IgD-negative memory B cell (primary cell): Measurements from ENCODE around the gene TIMP2. TPM values are rescaled to one million over a fixed set of nuclear protein-coding genes. Genes with fewer than 3 reads are reported as not detected.
"Not testable (repeated sequence)": the region's sequence is repeated elsewhere in the genome, so short reads cannot be mapped to it uniquely, and the experiment has no call there.

Experiments used
- H3K27ac Mint-ChIP-seq, 3 donors: one replicate each; pipeline ENCODE4 v1.8.0; 2020 to 2022; ENCODE audit warnings: mild to moderate bottlenecking in 3 of 3, mixed read lengths in 3 of 3, moderate library complexity in 1 of 3
- H3K27me3 Mint-ChIP-seq: one replicate; pipeline ENCODE4 v1.8.0; 2021; ENCODE audit warnings: mixed read lengths
- H3K36me3 Mint-ChIP-seq: one replicate; pipeline ENCODE4 v1.8.0; 2020; ENCODE audit warnings: mild to moderate bottlenecking, mixed read lengths
- H3K4me1 Mint-ChIP-seq, 3 donors: one replicate each; pipeline ENCODE4 v1.8.0; 2020 to 2022; ENCODE audit warnings: mixed read lengths in 3 of 3, mild to moderate bottlenecking in 1 of 3
- H3K4me3 Mint-ChIP-seq, 4 donors: one replicate each; pipeline ENCODE4 v1.8.0; 2020 to 2022; ENCODE audit warnings: mild to moderate bottlenecking in 4 of 4, mixed read lengths in 4 of 4, moderate library complexity in 3 of 4
- H3K9me3 Mint-ChIP-seq, 3 donors: one replicate each; pipeline ENCODE4 v1.8.0; 2020 to 2021; ENCODE audit warnings: mixed read lengths in 3 of 3, mild to moderate bottlenecking in 1 of 3
- polyA plus RNA-seq: library from polyadenylated mRNA; unstranded; fragments of 300-500 nt; fragmentation: Illumina TruSeq; gene quantifications from one replicate; pipeline ENCODE4 v1.2.3, GENCODE V29; 2021

The TIMP2 gene
- polyA plus RNA-seq, 1 donor from 2014 or later = 0.34 TPM

GRCh38 chr17:78884876-78885667 is 40.1 kb downstream of the TIMP2 start:
- no peak overlapping the region for H3K4me3 Mint-ChIP-seq
- no peaks in the 10 kb centered on the region for H3K9me3 Mint-ChIP-seq
- peaks cover 19 to 25% (median 24%) of the 10 kb centered on the region in 3 donors for H3K4me1 Mint-ChIP-seq
- H3K27ac Mint-ChIP-seq = peak overlapping the region in 1 of 3 donors; percentile 93
- H3K27me3 Mint-ChIP-seq = peaks cover 17% of the 10 kb centered on the region
- peaks cover 4% of the 10 kb centered on the region for H3K36me3 Mint-ChIP-seq

DNA sequence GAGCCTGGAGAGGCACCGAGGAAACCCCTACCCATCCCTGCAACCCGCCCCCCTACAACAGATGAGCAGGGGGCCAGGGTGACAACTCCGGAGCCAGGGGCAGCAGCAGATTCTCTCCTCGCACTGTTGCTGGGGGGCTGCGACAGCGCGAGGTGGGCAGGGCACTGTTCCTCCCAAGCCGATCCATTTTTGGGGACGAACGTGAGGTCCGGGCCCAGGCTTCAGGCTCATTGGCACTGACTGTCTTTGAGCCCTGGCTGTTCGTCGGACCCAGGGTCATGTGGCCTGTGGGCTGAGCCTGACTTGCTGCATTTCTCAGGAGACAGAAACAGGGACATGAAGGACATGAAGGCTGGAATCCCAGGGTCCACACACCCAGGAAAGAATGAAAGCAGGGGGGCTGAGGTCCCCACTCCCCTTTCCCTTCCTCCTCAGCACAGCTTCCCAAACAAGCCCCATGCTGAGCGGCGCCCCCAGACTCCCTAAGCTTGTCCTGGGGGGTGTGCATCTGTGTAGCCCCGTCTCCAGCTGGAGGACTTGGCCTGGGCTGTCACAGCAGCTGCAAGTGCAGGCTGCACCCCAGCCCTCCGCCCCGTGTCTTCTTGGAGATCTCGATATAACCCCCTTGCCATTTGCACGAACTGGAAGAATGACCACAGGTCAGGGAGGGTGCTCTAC is 40.9 kb downstream of the TIMP2 start:
- Mint-ChIP-seq H3K4me3 (no peak overlapping the region), H3K4me1 (peaks cover 12 to 28% (median 21%) of the 10 kb centered on the region in 3 donors), H3K27me3 (peaks cover 19% of the 10 kb centered on the region), H3K36me3 (peaks cover 4% of the 10 kb centered on the region), H3K9me3 (no peaks in the 10 kb centered on the region), H3K27ac (no peak overlapping the region)

GRCh38 chr17:78883533-78884131 is 41.6 kb downstream of the TIMP2 start:
- Mint-ChIP-seq H3K9me3 (no peaks in the 10 kb centered on the region), H3K4me1 (peaks cover 11 to 26% (median 15%) of the 10 kb centered on the region in 3 donors), H3K27ac (no peak overlapping the region), H3K4me3 (peak overlapping the region in 1 of 4 donors; percentile 28), H3K36me3 (peaks cover 6% of the 10 kb centered on the region), H3K27me3 (peaks cover 22% of the 10 kb centered on the region)

DNA sequence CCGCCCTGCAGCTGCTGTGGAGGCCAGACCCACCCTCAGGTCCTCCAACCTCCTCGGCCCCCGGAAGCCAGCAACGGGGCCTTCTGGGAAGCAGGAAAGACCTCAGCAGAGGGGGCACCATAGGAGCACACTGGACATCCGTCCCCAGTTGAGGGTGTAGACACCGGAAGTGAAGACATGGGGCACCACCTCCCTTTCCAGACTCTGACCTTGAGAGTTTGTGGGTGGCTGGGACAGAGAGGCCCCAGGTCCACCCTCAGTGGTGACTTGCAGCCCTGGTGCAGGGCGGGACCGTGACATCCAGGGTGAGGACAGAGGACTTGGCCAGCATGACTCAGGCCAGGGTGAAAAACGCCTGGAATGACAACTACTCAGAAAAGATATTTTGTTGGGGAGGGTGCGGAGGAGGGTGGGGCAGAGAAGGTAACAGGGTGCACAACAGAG is 42.1 kb downstream of the TIMP2 start:
- Mint-ChIP-seq H3K27ac (no peak overlapping the region), H3K9me3 (no peaks in the 10 kb centered on the region), H3K36me3 (peaks cover 6% of the 10 kb centered on the region), H3K4me1 (peaks cover 9 to 26% (median 13%) of the 10 kb centered on the region in 3 donors), H3K4me3 (peak overlapping the region in 2 of 4 donors; percentile 28 to 74), H3K27me3 (peaks cover 22% of the 10 kb centered on the region)

GRCh38 chr17:78882540-78883088 is 42.6 kb downstream of the TIMP2 start:
- Mint-ChIP-seq H3K4me1 (peaks cover 9 to 24% (median 10%) of the 10 kb centered on the region in 3 donors), H3K4me3 (peak overlapping the region in 2 of 4 donors; percentile 18 to 27), H3K27me3 (peaks cover 23% of the 10 kb centered on the region), H3K9me3 (no peaks in the 10 kb centered on the region), H3K27ac (no peak overlapping the region), H3K36me3 (peaks cover 3% of the 10 kb centered on the region)

GRCh38 chr17:78879635-78880186 is 45.5 kb downstream of the TIMP2 start:
- Mint-ChIP-seq H3K36me3 (peaks cover 1% of the 10 kb centered on the region), H3K27ac (peak overlapping the region; percentile 31 to 63 (median 42)), H3K9me3 (no peaks in the 10 kb centered on the region), H3K27me3 (peaks cover 33% of the 10 kb centered on the region), H3K4me1 (peaks cover 2 to 18% (median 9%) of the 10 kb centered on the region in 3 donors), H3K4me3 (peak overlapping the region in 3 of 4 donors; percentile 63 to 87 (median 81))

DNA sequence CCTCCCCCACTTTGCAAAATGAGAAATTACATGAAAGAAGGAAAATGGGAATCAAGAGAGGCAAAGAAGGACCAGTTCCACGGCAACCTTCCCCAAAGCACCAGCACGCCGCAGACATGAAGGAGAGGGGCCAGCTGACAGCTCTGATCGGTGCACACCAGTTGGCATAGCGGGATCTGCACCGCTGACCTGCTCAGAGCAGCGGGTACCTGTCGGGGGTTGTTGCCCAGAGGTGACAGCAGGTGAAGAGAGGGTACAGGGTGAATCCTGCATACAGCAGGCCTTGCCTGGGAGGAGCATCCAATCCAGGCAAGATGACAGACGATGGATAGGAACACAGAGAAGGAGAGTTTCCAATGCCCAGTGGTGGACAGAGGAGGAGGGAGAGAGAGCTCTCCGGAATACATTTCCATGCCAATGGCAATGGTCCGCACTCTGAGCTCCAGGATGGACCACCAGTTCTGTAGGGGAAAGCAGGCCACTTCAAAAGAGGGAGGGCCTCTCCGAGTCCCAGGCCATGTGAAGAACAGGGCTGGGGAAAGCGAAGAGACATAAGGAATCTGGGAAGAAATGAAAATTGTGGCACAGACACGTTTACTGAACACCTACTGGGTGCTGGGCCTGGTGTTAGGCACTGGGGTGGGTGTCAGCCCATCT is 46.2 kb downstream of the TIMP2 start:
- Mint-ChIP-seq H3K27me3 (peaks cover 31% of the 10 kb centered on the region), H3K4me3 (peak overlapping the region in 3 of 4 donors; percentile 30 to 87 (median 81)), H3K9me3 (no peaks in the 10 kb centered on the region), H3K27ac (peak overlapping the region in 1 of 3 donors; percentile 51), H3K4me1 (peaks cover 2 to 18% (median 9%) of the 10 kb centered on the region in 3 donors), H3K36me3 (peaks cover 2% of the 10 kb centered on the region)

GRCh38 chr17:78878261-78878660 is 46.9 kb downstream of the TIMP2 start:
- Mint-ChIP-seq H3K4me3 (peak overlapping the region in 1 of 4 donors; percentile 51), H3K27ac (no peak overlapping the region)

GRCh38 chr17:78876954-78877517 is 48.2 kb downstream of the TIMP2 start:
- H3K4me1 Mint-ChIP-seq = peaks cover 3 to 10% (median 5%) of the 10 kb centered on the region in 3 donors
- H3K27ac Mint-ChIP-seq = peak overlapping the region in 1 of 3 donors; percentile 17
- not testable (repeated sequence) for H3K4me3 Mint-ChIP-seq, H3K9me3 Mint-ChIP-seq, H3K36me3 Mint-ChIP-seq
- H3K27me3 Mint-ChIP-seq = peaks cover 21% of the 10 kb centered on the region

More at GRCh38 chr17:78878261-78878660, 46.9 kb downstream of the TIMP2 start:
- H3K9me3 Mint-ChIP-seq = no peaks in the 10 kb centered on the region
- peaks cover 28% of the 10 kb centered on the region for H3K27me3 Mint-ChIP-seq
- H3K4me1 Mint-ChIP-seq = peaks cover 3 to 18% (median 9%) of the 10 kb centered on the region in 3 donors
- peaks cover 2% of the 10 kb centered on the region for H3K36me3 Mint-ChIP-seq

DNA sequence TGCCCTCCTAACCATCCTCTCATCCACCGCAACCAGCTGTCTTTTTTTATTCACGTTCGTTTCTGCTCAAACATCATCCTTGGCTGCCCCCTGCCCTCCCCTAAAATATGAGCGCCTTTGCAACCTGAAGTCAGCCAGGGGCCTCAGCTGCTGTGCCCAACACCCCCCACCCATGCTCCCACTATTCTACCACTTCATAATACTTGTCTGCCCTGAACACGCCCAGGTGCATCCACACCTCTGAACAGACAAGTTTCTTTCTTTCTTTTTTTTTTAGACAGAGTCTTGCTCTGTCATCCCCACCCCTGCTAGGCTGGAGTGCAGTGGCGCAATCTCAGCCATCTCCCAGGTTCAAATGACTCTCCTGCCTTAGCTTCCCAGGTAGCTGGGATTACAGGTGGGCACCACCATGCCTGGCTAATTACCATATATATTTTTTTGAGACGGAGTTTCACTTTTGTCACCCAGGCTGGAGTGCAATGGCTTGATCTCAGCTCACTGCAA is 49.0 kb downstream of the TIMP2 start:
- H3K9me3 Mint-ChIP-seq = no peaks in the 10 kb centered on the region
- H3K36me3 Mint-ChIP-seq = peaks cover 2% of the 10 kb centered on the region
- H3K27me3 Mint-ChIP-seq = peaks cover 21% of the 10 kb centered on the region
- H3K4me3 Mint-ChIP-seq = no peak overlapping the region
- H3K27ac Mint-ChIP-seq = no peak overlapping the region
- H3K4me1 Mint-ChIP-seq = peaks cover 3 to 10% (median 5%) of the 10 kb centered on the region in 3 donors

DNA sequence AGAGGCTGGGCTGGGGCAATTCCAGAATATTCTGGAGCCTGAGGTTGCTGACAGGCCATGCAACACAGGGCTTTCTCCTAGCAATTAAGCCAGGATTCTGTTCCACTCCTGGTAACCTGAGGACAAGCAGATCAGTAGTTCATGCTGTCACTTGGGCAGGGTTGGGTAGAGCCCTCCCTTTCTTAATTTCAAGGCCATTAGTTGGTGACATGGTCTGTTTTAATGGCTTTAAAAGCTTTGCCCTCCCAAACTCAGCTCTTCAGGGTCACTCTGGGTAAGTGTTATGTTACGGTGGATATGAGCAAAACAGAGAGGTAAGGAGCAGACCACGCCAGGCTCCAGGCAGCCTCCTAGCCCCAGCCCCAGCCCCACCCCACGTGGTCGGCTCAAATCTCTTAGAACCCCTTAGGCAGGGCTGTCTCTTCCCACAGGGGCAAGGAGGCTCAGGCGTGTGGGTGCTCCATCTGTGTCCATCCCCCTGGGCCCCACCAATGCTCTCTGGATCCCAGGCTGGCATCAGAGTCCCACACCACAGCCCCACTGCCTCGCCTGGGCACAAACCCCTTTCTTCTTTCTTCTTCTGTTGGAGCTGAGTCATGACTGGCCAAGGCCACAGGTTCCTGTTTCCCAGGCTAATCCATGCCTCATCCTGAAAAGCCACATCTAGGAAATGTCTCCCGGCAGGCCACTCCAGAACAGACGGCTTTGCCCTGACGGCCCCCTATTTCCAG is 49.7 kb downstream of the TIMP2 start:
- Mint-ChIP-seq H3K36me3 (peaks cover 2% of the 10 kb centered on the region), H3K27ac (no peak overlapping the region), H3K9me3 (no peaks in the 10 kb centered on the region), H3K4me3 (no peak overlapping the region), H3K4me1 (peaks cover 3 to 10% (median 5%) of the 10 kb centered on the region in 3 donors), H3K27me3 (peaks cover 21% of the 10 kb centered on the region)

DNA sequence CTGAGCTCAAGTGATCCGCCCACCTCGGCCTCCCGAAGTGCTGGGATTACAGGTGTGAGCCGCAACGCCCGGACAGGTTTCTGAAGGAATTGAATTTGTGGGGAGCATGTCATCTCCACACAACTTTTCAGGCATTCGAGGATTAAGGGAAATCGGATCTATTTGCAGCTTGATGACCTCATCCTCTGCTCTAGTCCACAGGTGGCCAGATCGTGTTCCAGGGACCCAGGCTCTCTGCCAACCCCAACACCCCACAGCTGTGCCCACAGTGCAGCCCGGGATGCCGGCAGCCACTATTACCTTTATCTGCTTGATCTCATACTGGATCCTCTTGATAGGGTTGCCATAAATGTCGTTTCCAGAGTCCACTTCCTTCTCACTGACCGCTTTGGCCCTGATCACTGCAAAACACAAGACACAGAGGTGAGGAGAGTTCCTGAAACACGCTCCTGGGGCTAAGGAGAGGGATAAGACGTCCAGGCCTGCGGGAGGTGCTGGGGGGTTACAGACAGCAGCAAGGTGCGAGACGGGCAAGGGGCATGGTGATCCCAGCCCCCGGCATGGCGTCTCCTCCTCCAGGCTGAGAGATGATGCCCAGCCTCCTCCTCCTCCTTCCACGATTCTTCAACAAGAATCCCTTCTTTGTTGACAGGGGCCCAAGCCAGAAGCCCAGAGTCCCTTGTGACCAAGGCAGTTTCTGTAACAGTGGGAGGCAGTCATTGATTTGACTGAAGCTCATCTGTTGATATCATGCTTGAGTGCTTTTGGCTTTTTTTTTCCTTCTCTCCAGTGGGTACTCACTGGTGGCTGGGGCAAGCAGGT is 51.5 kb downstream of the TIMP2 start:
- Mint-ChIP-seq H3K27ac (peak overlapping the region in 2 of 3 donors; percentile 9 to 76), H3K4me1 (peaks cover under 1 to 2% (median 1%) of the 10 kb centered on the region in 3 donors), H3K36me3 (peaks cover 5% of the 10 kb centered on the region), H3K4me3 (no peak overlapping the region), H3K27me3 (peaks cover 13% of the 10 kb centered on the region), H3K9me3 (no peaks in the 10 kb centered on the region)
